Activated naive CD4-positive, alpha-beta T cell treated with anti-CD3 and anti-CD28 coated beads, Interleukin-2, amount 50 U/mL, for 72 hours (primary cell): ENCODE results near the gene MZF1. TPM values are rescaled to one million over a fixed set of nuclear protein-coding genes. Genes with fewer than 3 reads are reported as not detected.
"Not testable (repeated sequence)": the region's sequence is repeated elsewhere in the genome, so short reads cannot be mapped to it uniquely, and the experiment has no call there.

Experiments used
- ATAC-seq, 2 donors: fragments of 150-1000 bp; cut with Tn5 transposase; 2 replicates each; pipeline ENCODE4 v1.10.0; 2021; ENCODE audit warnings: mild to moderate bottlenecking in 2 of 2, moderate library complexity in 2 of 2
- DNase-seq, 2 donors: peaks; one replicate each; pipeline ENCODE4 v3.0.0; 2021 to 2022; ENCODE audit warnings: low spot score in 2 of 2
- H3K27ac Mint-ChIP-seq, 2 donors: one replicate each; pipeline ENCODE4 v1.8.0; 2022; ENCODE audit warnings: mild to moderate bottlenecking in 2 of 2, mixed read lengths in 2 of 2
- H3K36me3 Mint-ChIP-seq, 2 donors: one replicate each; pipeline ENCODE4 v1.8.0; 2022; ENCODE audit warnings: mixed read lengths in 2 of 2
- H3K9me3 Mint-ChIP-seq, 2 donors: one replicate each; pipeline ENCODE4 v1.8.0; 2022; ENCODE audit warnings: mixed read lengths in 2 of 2
- total RNA-seq, 2 donors: library from RNA; stranded (reverse); gene quantifications; one replicate each; pipeline ENCODE4 v1.2.3, GENCODE V29; 2022

The MZF1 gene
- 10 to 100 TPM; 22.1 to 26.8 TPM for total RNA-seq

- DNase-seq (peak; percentile 99), ATAC-seq (peak; percentile 72 to 76)
- peak within 1 kb of the TSS; percentile 98 to 100 for H3K27ac Mint-ChIP-seq
- H3K36me3 Mint-ChIP-seq = peaks cover 4% of the 10 kb centered on the region in 2 donors
- no peaks in the 10 kb centered on the region for H3K9me3 Mint-ChIP-seq
Measured at GRCh38 chr19:58572818-58573657, at the start of gene MZF1. Gene MZF1, minus strand, starts transcription at chr19:58573335. Its CDS starts 1,946 bp downstream, at chr19:58571389.

GRCh38 chr19:58607213-58607612 lies 34.1 kb upstream of the MZF1 start:
- not testable (repeated sequence) for H3K27ac Mint-ChIP-seq, H3K36me3 Mint-ChIP-seq, H3K9me3 Mint-ChIP-seq, ATAC-seq, DNase-seq

GRCh38 chr19:58606251-58606896 lies 33.2 kb upstream of the MZF1 start:
- not testable (repeated sequence) for H3K27ac Mint-ChIP-seq, H3K36me3 Mint-ChIP-seq, H3K9me3 Mint-ChIP-seq, DNase-seq, ATAC-seq

GRCh38 chr19:58586133-58586765 lies 13.1 kb upstream of the MZF1 start:
- DNase-seq = peak in 1 of 2 donors; percentile 51
- Mint-ChIP-seq H3K36me3 (peaks cover 10 to 13% of the 10 kb centered on the region in 2 donors), H3K27ac (no peak overlapping the region), H3K9me3 (no peaks in the 10 kb centered on the region)
- ATAC-seq = no peak

- Mint-ChIP-seq H3K27ac (peak overlapping the region in 1 of 2 donors; percentile 51), H3K9me3 (no peaks in the 10 kb centered on the region), H3K36me3 (peaks cover 12 to 15% of the 10 kb centered on the region in 2 donors)
- ATAC-seq (no peak), DNase-seq (no peak)
Measured at GRCh38 chr19:58585442-58586132, 12.5 kb upstream of the MZF1 start.

- DNase-seq (no peak), ATAC-seq (no peak)
- H3K9me3 Mint-ChIP-seq = no peaks in the 10 kb centered on the region
- H3K27ac Mint-ChIP-seq = peak overlapping the region in 1 of 2 donors; percentile 51
- H3K36me3 Mint-ChIP-seq = peaks cover 12 to 15% of the 10 kb centered on the region in 2 donors
Measured at GRCh38 chr19:58584498-58585441, 11.6 kb upstream of the MZF1 start.

GRCh38 chr19:58582985-58583384 lies 9.8 kb upstream of the MZF1 start:
- H3K27ac Mint-ChIP-seq = peak overlapping the region in 1 of 2 donors; percentile 39

GRCh38 chr19:58581227-58582141 lies 8.3 kb upstream of the MZF1 start:
- peak; percentile 89 to 95 for DNase-seq
- peak; percentile 90 to 91 for ATAC-seq
- Mint-ChIP-seq H3K36me3 (peaks cover 12 to 15% of the 10 kb centered on the region in 2 donors), H3K9me3 (no peaks in the 10 kb centered on the region), H3K27ac (peak overlapping the region; percentile 47 to 79)

More at GRCh38 chr19:58582985-58583384, 9.8 kb upstream of the MZF1 start:
- Mint-ChIP-seq H3K9me3 (no peaks in the 10 kb centered on the region), H3K36me3 (peaks cover 12 to 15% of the 10 kb centered on the region in 2 donors)
- DNase-seq (no peak), ATAC-seq (no peak)

GRCh38 chr19:58579473-58580142 lies 6.5 kb upstream of the MZF1 start:
- ATAC-seq (no peak), DNase-seq (no peak)
- Mint-ChIP-seq H3K27ac (peak overlapping the region in 1 of 2 donors; percentile 47), H3K9me3 (no peaks in the 10 kb centered on the region), H3K36me3 (peaks cover 12 to 15% of the 10 kb centered on the region in 2 donors)

GRCh38 chr19:58578012-58578925 lies 5.1 kb upstream of the MZF1 start:
- Mint-ChIP-seq H3K27ac (peak overlapping the region; percentile 70 to 83), H3K36me3 (peaks cover 12 to 13% of the 10 kb centered on the region in 2 donors), H3K9me3 (no peaks in the 10 kb centered on the region)
- peak in 1 of 2 donors; percentile 13 for ATAC-seq
- peak in 1 of 2 donors; percentile 56 for DNase-seq

GRCh38 chr19:58577581-58577980 lies 4.4 kb upstream of the MZF1 start:
- not testable (repeated sequence) for H3K36me3 Mint-ChIP-seq, ATAC-seq, H3K9me3 Mint-ChIP-seq
- DNase-seq = peak in 1 of 2 donors; percentile 44
- H3K27ac Mint-ChIP-seq = peak overlapping the region; percentile 60 to 70

- Mint-ChIP-seq H3K9me3 (no peaks in the 10 kb centered on the region), H3K27ac (peak overlapping the region; percentile 98 to 100), H3K36me3 (peaks cover 4% of the 10 kb centered on the region in 2 donors)
- ATAC-seq (peak; percentile 51 to 55), DNase-seq (peak; percentile 81 to 88)
Measured at GRCh38 chr19:58575183-58576041, 2.3 kb upstream of the MZF1 start.
